Fibroblast of lung (primary cell): ENCODE measurements around the gene DDAH2.

ENCODE experiments used
- EZH2 ChIP-seq: IDR thresholded peaks from 2 replicates; pipeline ENCODE4 v1.5.1; 2012; ENCODE audit warnings: low read length, control low read depth, mild to moderate bottlenecking; ENCODE audit errors: missing control alignments
- TF ChIP-seq, protein P1 (sequence below), 2 donors: IDR thresholded peaks in 1 of 2; conservative IDR thresholded peaks in 1 of 2; 1 replicate in 1 of 2; 2 replicates in 1 of 2; pipeline ENCODE4 v1.5.1; 2011 to 2012; ENCODE audit warnings: low read length in 2 of 2, control low read depth in 1 of 2, inconsistent platforms in 1 of 2, low read depth in 1 of 2, mild to moderate bottlenecking in 1 of 2

- TF ChIP-seq, protein P1, sequence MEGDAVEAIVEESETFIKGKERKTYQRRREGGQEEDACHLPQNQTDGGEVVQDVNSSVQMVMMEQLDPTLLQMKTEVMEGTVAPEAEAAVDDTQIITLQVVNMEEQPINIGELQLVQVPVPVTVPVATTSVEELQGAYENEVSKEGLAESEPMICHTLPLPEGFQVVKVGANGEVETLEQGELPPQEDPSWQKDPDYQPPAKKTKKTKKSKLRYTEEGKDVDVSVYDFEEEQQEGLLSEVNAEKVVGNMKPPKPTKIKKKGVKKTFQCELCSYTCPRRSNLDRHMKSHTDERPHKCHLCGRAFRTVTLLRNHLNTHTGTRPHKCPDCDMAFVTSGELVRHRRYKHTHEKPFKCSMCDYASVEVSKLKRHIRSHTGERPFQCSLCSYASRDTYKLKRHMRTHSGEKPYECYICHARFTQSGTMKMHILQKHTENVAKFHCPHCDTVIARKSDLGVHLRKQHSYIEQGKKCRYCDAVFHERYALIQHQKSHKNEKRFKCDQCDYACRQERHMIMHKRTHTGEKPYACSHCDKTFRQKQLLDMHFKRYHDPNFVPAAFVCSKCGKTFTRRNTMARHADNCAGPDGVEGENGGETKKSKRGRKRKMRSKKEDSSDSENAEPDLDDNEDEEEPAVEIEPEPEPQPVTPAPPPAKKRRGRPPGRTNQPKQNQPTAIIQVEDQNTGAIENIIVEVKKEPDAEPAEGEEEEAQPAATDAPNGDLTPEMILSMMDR (conservative IDR thresholded peaks at IDR 0.05 in 1 of 2, IDR thresholded peaks at IDR 0.05 in 1 of 2; ENCODE audit: low read depth in 1 of 2, low read length in 2 of 2), result no peak
- TF ChIP-seq EZH2, result no peak
Observed at GRCh38 chr6:31720196-31720770, 8.8 kb downstream of the DDAH2 start.
